Transverse colon (tissue), 4 donors: ENCODE measurements around the gene CNTN4. TPM values are rescaled to one million over a fixed set of nuclear protein-coding genes. Genes with fewer than 3 reads are reported as not detected.

ENCODE experiments used
- DNase-seq: peaks from one replicate; pipeline ENCODE4 v3.0.0-alpha.2; 2019
- H3K27ac ChIP-seq, 4 donors: fragments of 200-600 bp; sonication (generic); 2 replicates each; pipeline ENCODE4 v1.5.1; 2016 to 2018; ENCODE audit warnings: inconsistent platforms in 4 of 4
- H3K27me3 ChIP-seq: fragments of 200-600 bp; sonication (generic); 2 replicates; pipeline ENCODE4 v1.5.1; 2017; ENCODE audit warnings: inconsistent platforms
- H3K36me3 ChIP-seq, 4 donors: fragments of 200-600 bp; sonication (generic); 2 replicates each; pipeline ENCODE4 v1.5.1; 2017 to 2019; ENCODE audit warnings: inconsistent platforms in 4 of 4
- H3K4me1 ChIP-seq, 4 donors: fragments of 200-600 bp; sonication (generic); 2 replicates each; pipeline ENCODE4 v1.5.1; 2017 to 2020; ENCODE audit warnings: inconsistent platforms in 4 of 4
- H3K4me3 ChIP-seq, 4 donors: fragments of 200-600 bp; sonication (generic); 1 replicate in 1 of 4; 2 replicates in 3 of 4; pipeline versions ENCODE4 v1.5.1 to v1.6.1; 2017 to 2019; ENCODE audit warnings: inconsistent platforms in 4 of 4
- H3K9me3 ChIP-seq, 2 donors: fragments of 200-600 bp; sonication (generic); 2 replicates each; pipeline ENCODE4 v1.5.1; 2017 to 2019; ENCODE audit warnings: inconsistent platforms in 2 of 2
- EP300 ChIP-seq: sonication (generic); formaldehyde crosslinking; IDR thresholded peaks from one replicate; pipeline ENCODE4 v1.6.1; 2017; ENCODE audit warnings: antibody characterized with exemption, low read depth
- POLR2A ChIP-seq: fragments of 450-650 bp; IDR thresholded peaks from one replicate; pipeline ENCODE4 v1.6.1; 2016; ENCODE audit warnings: antibody characterized with exemption, mild to moderate bottlenecking, moderate library complexity
- POLR2AphosphoS5 ChIP-seq, 3 donors: sonication (generic); formaldehyde crosslinking; IDR thresholded peaks; one replicate each; pipeline ENCODE4 v1.6.1; 2016; ENCODE audit warnings: antibody characterized with exemption in 3 of 3
- whole genome bisulfite sequencing, 2 donors: methylation state at CpG; one replicate each; pipeline ENCODE4 v1.1.5; 2018; ENCODE audit warnings: low coverage in 1 of 2; 5-methylcytosine and 5-hydroxymethylcytosine counted together
- in situ Hi-C, 4 donors: fragments of 200-750 bp; cut with MboI; loops; one replicate each; pipeline versions ENCODE4 v1.15.0 to v1.15.1; 2017; ENCODE audit warnings: low sequenced_read_pairs in 3 of 4, low pct_ligation_motif_present in 1 of 4, low pct_unique_long_range_greater_than_20kb in 1 of 4
- intact Hi-C: fragments of 100-400 bp; cut with DNase I; formaldehyde crosslinking; loops from one replicate; pipeline ENCODE4 v1.15.1; 2023; ENCODE audit warnings: low total_unique reads
- total RNA-seq, 4 donors: library from RNA; depleted of rRNA; stranded (reverse); fragments of >200 nt; gene quantifications; one replicate each; pipeline ENCODE4 v1.1.0, GENCODE V29; 2016
- TF ChIP-seq, protein P1 (sequence below), 5 experiments: fragments of 200-600 bp in 3 of 5; fragments of 450-650 bp in 2 of 5; sonication (generic) in 3 of 5; IDR thresholded peaks; 1 replicate in 2 of 5; 2 replicates in 3 of 5; pipeline ENCODE4 v1.5.1; 2016 to 2017; ENCODE audit warnings: antibody characterized with exemption in 5 of 5, inconsistent platforms in 3 of 5, mild to moderate bottlenecking in 2 of 5, moderate library complexity in 1 of 5

CNTN4 gene
- total RNA-seq, 4 donors from 2014 or later: 17.6 to 49.0 (median 17.8) TPM

- no peaks in the 10 kb centered on the region for H3K36me3 ChIP-seq
- 48 to 57% methylated on average over 1 of the region's 1 CpG for WGBS, 2 donors
- TF ChIP-seq POLR2AphosphoS5 (IDR thresholded peaks at IDR 0.05): no peak
- TF ChIP-seq EP300: no peak
- DNase-seq: no peak
- intact Hi-C loops (no loop called here), in situ Hi-C loops (no loop called here)
- no peaks in the 10 kb centered on the region for H3K9me3 ChIP-seq
- H3K4me3 ChIP-seq: no peak overlapping the region
- H3K27ac ChIP-seq: no peak overlapping the region
- H3K4me1 ChIP-seq: no peaks in the 10 kb centered on the region
- no peaks in the 10 kb centered on the region for H3K27me3 ChIP-seq
Observed at GRCh38 chr3:2653706-2654105, 555.0 kb downstream of the CNTN4 start.

DNA sequence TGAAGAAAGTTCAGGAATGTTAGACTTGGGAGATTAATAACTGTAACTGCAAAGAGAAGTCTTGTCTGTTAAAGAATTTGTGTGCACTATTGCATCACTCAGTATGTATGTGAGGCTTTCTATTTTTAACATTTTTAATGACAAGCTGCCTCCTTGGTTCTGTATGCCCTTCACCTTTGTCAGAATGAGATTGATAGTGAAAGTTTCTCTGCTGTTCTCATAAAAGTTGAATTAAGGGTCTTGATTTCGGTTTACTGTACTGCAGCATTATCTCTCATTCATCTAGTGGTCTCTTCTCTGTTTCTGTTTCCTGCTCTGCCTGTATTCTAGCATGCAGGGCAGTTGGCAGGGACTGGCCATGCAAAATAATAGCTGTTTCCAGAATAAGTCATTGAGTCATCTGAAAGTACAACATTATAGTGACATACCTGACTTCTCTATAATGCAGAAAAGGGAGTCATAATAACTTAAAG, 556.6 kb downstream of the CNTN4 start:
- TF ChIP-seq POLR2A: no peak
- no peak for TF ChIP-seq EP300
- TF ChIP-seq, protein P1, sequence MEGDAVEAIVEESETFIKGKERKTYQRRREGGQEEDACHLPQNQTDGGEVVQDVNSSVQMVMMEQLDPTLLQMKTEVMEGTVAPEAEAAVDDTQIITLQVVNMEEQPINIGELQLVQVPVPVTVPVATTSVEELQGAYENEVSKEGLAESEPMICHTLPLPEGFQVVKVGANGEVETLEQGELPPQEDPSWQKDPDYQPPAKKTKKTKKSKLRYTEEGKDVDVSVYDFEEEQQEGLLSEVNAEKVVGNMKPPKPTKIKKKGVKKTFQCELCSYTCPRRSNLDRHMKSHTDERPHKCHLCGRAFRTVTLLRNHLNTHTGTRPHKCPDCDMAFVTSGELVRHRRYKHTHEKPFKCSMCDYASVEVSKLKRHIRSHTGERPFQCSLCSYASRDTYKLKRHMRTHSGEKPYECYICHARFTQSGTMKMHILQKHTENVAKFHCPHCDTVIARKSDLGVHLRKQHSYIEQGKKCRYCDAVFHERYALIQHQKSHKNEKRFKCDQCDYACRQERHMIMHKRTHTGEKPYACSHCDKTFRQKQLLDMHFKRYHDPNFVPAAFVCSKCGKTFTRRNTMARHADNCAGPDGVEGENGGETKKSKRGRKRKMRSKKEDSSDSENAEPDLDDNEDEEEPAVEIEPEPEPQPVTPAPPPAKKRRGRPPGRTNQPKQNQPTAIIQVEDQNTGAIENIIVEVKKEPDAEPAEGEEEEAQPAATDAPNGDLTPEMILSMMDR (IDR thresholded peaks at IDR 0.05): no peak
- no peak for TF ChIP-seq POLR2AphosphoS5 (IDR thresholded peaks at IDR 0.05)
- Histone ChIP-seq H3K27ac (no peak overlapping the region), H3K4me3 (no peak overlapping the region)

GRCh38 chr3:2656806-2657777, 558.4 kb downstream of the CNTN4 start:
- no peaks in the 10 kb centered on the region for H3K9me3 ChIP-seq
- no peaks in the 10 kb centered on the region for H3K36me3 ChIP-seq
- H3K27me3 ChIP-seq: no peaks in the 10 kb centered on the region
- H3K4me3 ChIP-seq: no peak overlapping the region
- in situ Hi-C loops: no loop called here
- no peak for DNase-seq
- intact Hi-C loops: no loop called here
- TF ChIP-seq, protein P1 (IDR thresholded peaks at IDR 0.05): no peak
- TF ChIP-seq POLR2A: no peak
- TF ChIP-seq POLR2AphosphoS5 (IDR thresholded peaks at IDR 0.05): no peak
- TF ChIP-seq EP300: no peak
- no peak overlapping the region for H3K27ac ChIP-seq
- 51 to 69% methylated on average over 9 to 10 of the region's 10 CpGs for WGBS, 2 donors
- H3K4me1 ChIP-seq: no peaks in the 10 kb centered on the region

More for the DNA sequence above, 556.6 kb downstream of the CNTN4 start:
- intact Hi-C loops (no loop called here), in situ Hi-C loops (no loop called here)
- WGBS, 2 donors: 48 to 50% methylated on average over 1 of the region's 1 CpG
- Histone ChIP-seq H3K9me3 (no peaks in the 10 kb centered on the region), H3K36me3 (no peaks in the 10 kb centered on the region), H3K27me3 (no peaks in the 10 kb centered on the region), H3K4me1 (no peaks in the 10 kb centered on the region)
- no peak for DNase-seq

DNA sequence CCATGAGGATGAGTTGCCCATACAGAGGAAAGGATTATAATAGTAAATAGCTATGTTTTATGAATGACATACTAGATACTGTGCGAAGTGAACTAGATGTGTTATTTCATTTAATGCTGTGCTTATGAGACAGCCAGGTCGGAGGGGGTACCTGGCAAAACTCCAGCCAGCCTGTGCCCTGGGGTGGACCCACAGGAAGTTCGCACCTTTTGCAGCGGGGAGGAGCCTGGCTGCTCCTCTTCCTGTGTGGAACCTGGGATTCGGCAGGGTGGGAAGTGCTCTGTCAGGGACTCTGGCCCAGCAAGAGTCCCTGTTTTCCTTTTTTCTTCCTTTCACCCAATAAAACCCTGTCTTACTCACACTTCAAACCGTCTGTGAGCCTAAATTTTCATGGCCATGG, 559.3 kb downstream of the CNTN4 start:
- TF ChIP-seq, protein P1 (IDR thresholded peaks at IDR 0.05): no peak
- no peak for TF ChIP-seq POLR2AphosphoS5 (IDR thresholded peaks at IDR 0.05)
- TF ChIP-seq EP300: no peak
- TF ChIP-seq POLR2A: no peak
- DNase-seq: no peak
- in situ Hi-C loops (no loop called here), intact Hi-C loops (no loop called here)
- Histone ChIP-seq H3K9me3 (no peaks in the 10 kb centered on the region), H3K4me1 (no peaks in the 10 kb centered on the region), H3K4me3 (no peak overlapping the region), H3K36me3 (no peaks in the 10 kb centered on the region), H3K27me3 (no peaks in the 10 kb centered on the region), H3K27ac (no peak overlapping the region)
- 80 to 88% methylated on average over 3 to 6 of the region's 6 CpGs for WGBS, 2 donors
